Smooth muscle cell of the brain vasculature (primary cell): ENCODE results near the gene TPP2.

Experiments used
- DNase-seq: peaks from one replicate; pipeline ENCODE4 v3.0.0-alpha.2; 2012; ENCODE audit warnings: low read depth, low spot score

The TPP2 gene

GRCh38 chr13:102693250-102693649 lies 96.5 kb downstream of the TPP2 start:
- no peak for DNase-seq

GRCh38 chr13:102693776-102694175 lies 97.0 kb downstream of the TPP2 start:
- no peak for DNase-seq

GRCh38 chr13:102694937-102695336 lies 98.2 kb downstream of the TPP2 start, which contains the start of gene METTL21C:
METTL21C (minus strand) TSS chr13:102695044; CDS start chr13:102694498, 546 bp downstream.
- no peak for DNase-seq

GRCh38 chr13:102696465-102696864 lies 99.7 kb downstream of the TPP2 start:
- DNase-seq, result no peak

GRCh38 chr13:102697264-102697663 lies 100.5 kb downstream of the TPP2 start:
- DNase-seq, result no peak

GRCh38 chr13:102697929-102698648 lies 101.3 kb downstream of the TPP2 start:
- no peak for DNase-seq

GRCh38 chr13:102698649-102698980 lies 101.8 kb downstream of the TPP2 start:
- no peak for DNase-seq

GRCh38 chr13:102699504-102699903 lies 102.7 kb downstream of the TPP2 start:
- DNase-seq, result no peak

- DNase-seq, result no peak
Observed at GRCh38 chr13:102700088-102701031, 103.6 kb downstream of the TPP2 start.

- no peak for DNase-seq
Observed at GRCh38 chr13:102701331-102701730, 104.5 kb downstream of the TPP2 start.

- DNase-seq, result no peak
Observed at GRCh38 chr13:102702965-102703725, 106.4 kb downstream of the TPP2 start.

- no peak for DNase-seq
Observed at GRCh38 chr13:102703726-102704035, 106.9 kb downstream of the TPP2 start.

GRCh38 chr13:102704238-102705058 lies 107.7 kb downstream of the TPP2 start:
- DNase-seq, result no peak

- DNase-seq, result no peak
Observed at GRCh38 chr13:102707467-102707866, 110.7 kb downstream of the TPP2 start.

GRCh38 chr13:102708211-102708610 lies 111.4 kb downstream of the TPP2 start:
- no peak for DNase-seq

- DNase-seq, result no peak
Observed at GRCh38 chr13:102708991-102709390, 112.2 kb downstream of the TPP2 start.

- no peak for DNase-seq
Observed at GRCh38 chr13:102709536-102709935, 112.8 kb downstream of the TPP2 start.

GRCh38 chr13:102710261-102710679 lies 113.5 kb downstream of the TPP2 start:
- no peak for DNase-seq

- no peak for DNase-seq
Observed at GRCh38 chr13:102715447-102715846, 118.7 kb downstream of the TPP2 start.

GRCh38 chr13:102718746-102719145 lies 122.0 kb downstream of the TPP2 start:
- DNase-seq, result no peak

GRCh38 chr13:102721800-102722231 lies 125.0 kb downstream of the TPP2 start:
- no peak for DNase-seq
